Stimulated activated naive CD8-positive, alpha-beta T cell treated with anti-CD3 and anti-CD28 coated beads, Interleukin-15, Interleukin-2, amounts not matched to agents 100 U/mL and 50 U/mL, for 24 hours (primary cell): ENCODE measurements around the gene PLEKHG7.

ENCODE experiments used
- ATAC-seq: fragments of 150-1000 bp; cut with Tn5 transposase; one replicate; pipeline ENCODE4 v1.10.0; 2021
- DNase-seq: peaks from one replicate; pipeline ENCODE4 v3.0.0; 2021

PLEKHG7 gene

GRCh38 chr12:92707926-92708325 lies 5.1 kb downstream of the PLEKHG7 start:
- DNase-seq, result no peak
- ATAC-seq, result no peak

- ATAC-seq (no peak), DNase-seq (no peak)
These were observed 12.8 kb downstream of the PLEKHG7 start for GRCh38 chr12:92715625-92716024.

- ATAC-seq (no peak), DNase-seq (no peak)
These were observed 14.4 kb downstream of the PLEKHG7 start for GRCh38 chr12:92717202-92717601.

GRCh38 chr12:92718483-92718990 lies 15.7 kb downstream of the PLEKHG7 start:
- no peak for DNase-seq
- ATAC-seq, result no peak

- no peak for DNase-seq
- no peak for ATAC-seq
These were observed 16.9 kb downstream of the PLEKHG7 start for GRCh38 chr12:92719674-92720073.

- ATAC-seq, result no peak
- DNase-seq, result no peak
These were observed 18.3 kb downstream of the PLEKHG7 start for GRCh38 chr12:92721130-92721529.

GRCh38 chr12:92721656-92722055 lies 18.9 kb downstream of the PLEKHG7 start:
- no peak for ATAC-seq
- DNase-seq, result no peak

- ATAC-seq, result no peak
These were observed 20.1 kb downstream of the PLEKHG7 start for GRCh38 chr12:92722897-92723296.

GRCh38 chr12:92726850-92727249 lies 24.1 kb downstream of the PLEKHG7 start:
- ATAC-seq, result no peak
- no peak for DNase-seq

More at GRCh38 chr12:92722897-92723296, 20.1 kb downstream of the PLEKHG7 start:
- no peak for DNase-seq

- DNase-seq (no peak), ATAC-seq (no peak)
These were observed 27.1 kb downstream of the PLEKHG7 start for GRCh38 chr12:92729773-92730305.

- DNase-seq (no peak), ATAC-seq (no peak)
These were observed 28.0 kb downstream of the PLEKHG7 start for GRCh38 chr12:92730758-92731157.

GRCh38 chr12:92732216-92732615 lies 29.4 kb downstream of the PLEKHG7 start:
- DNase-seq, result no peak
- ATAC-seq, result no peak

GRCh38 chr12:92732716-92733115 lies 29.9 kb downstream of the PLEKHG7 start:
- ATAC-seq (no peak), DNase-seq (no peak)

GRCh38 chr12:92733181-92733580 lies 30.4 kb downstream of the PLEKHG7 start:
- no peak for ATAC-seq
- no peak for DNase-seq

- ATAC-seq, result no peak
- no peak for DNase-seq
These were observed 30.9 kb downstream of the PLEKHG7 start for GRCh38 chr12:92733661-92734060.

- DNase-seq (no peak), ATAC-seq (no peak)
These were observed 32.4 kb downstream of the PLEKHG7 start for GRCh38 chr12:92735131-92735721.

- DNase-seq (no peak), ATAC-seq (no peak)
These were observed 33.8 kb downstream of the PLEKHG7 start for GRCh38 chr12:92736605-92737004.

GRCh38 chr12:92737855-92738850 lies 35.4 kb downstream of the PLEKHG7 start:
- no peak for ATAC-seq
- DNase-seq, result no peak

GRCh38 chr12:92739113-92739512 lies 36.3 kb downstream of the PLEKHG7 start:
- no peak for ATAC-seq
- no peak for DNase-seq

GRCh38 chr12:92740411-92740810 lies 37.6 kb downstream of the PLEKHG7 start:
- DNase-seq (no peak), ATAC-seq (no peak)

- ATAC-seq, result no peak
- DNase-seq, result no peak
These were observed 40.2 kb downstream of the PLEKHG7 start for GRCh38 chr12:92743026-92743425.

- no peak for DNase-seq
- ATAC-seq, result no peak
These were observed 43.2 kb downstream of the PLEKHG7 start for GRCh38 chr12:92745856-92746550.
